Hematopoietic multipotent progenitor cell treated with erythropoietin and hydrocortisone succinate and interleukin-3 and kit ligand, for 8 days (in vitro differentiated cells): ENCODE data around the gene NSD1.

ENCODE experiments used
- DNase-seq: peaks from one replicate; pipeline ENCODE4 v3.0.0-alpha.2; 2015

Gene NSD1

DNA sequence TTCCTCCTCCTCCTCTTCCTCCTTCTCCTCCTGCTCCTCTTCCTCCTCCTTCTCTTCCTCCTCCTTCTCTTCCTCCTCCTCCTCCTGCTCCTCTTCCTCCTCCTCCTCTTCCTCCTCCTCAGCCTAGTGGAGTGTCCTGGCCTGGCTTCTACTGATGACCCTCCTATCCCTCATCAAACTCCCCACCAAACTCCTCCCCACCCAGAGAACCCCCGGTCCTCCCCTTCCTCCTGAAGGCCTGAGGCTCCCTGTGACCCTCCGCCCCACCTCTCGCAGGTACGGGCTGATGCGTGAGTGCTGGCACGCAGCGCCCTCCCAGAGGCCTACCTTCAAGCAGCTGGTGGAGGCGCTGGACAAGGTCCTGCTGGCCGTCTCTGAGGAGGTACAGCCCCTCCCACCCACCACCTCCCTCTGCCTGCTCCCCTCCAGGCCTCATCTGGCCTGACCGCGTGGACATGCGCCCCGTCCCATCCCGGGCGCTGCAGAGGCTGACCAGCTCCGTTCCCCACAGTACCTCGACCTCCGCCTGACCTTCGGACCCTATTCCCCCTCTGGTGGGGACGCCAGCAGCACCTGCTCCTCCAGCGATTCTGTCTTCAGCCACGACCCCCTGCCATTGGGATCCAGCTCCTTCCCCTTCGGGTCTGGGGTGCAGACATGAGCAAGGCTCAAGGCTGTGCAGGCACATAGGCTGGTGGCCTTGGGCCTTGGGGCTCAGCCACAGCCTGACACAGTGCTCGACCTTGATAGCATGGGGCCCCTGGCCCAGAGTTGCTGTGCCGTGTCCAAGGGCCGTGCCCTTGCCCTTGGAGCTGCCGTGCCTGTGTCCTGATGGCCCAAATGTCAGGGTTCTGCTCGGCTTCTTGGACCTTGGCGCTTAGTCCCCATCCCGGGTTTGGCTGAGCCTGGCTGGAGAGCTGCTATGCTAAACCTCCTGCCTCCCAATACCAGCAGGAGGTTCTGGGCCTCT lies 36.3 kb upstream of the NSD1 start:
- no peak for DNase-seq

DNA sequence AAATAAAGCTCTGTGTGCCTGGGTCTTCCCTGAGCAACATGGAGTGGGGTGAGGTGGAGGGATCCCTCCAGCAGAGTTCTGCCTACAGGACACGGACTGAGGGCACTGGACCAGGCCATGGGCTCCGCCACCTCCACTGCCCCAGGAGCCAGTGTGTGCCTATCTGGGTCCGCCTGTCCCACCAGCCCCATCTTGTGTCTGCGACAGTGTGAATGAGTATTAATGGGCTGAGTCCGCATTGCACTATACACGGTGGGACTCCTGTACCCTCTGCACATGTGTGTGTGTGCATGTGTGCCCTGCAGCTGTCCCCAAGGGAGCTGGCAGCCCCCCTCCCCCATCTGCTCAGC lies 35.5 kb upstream of the NSD1 start:
- DNase-seq = no peak

DNA sequence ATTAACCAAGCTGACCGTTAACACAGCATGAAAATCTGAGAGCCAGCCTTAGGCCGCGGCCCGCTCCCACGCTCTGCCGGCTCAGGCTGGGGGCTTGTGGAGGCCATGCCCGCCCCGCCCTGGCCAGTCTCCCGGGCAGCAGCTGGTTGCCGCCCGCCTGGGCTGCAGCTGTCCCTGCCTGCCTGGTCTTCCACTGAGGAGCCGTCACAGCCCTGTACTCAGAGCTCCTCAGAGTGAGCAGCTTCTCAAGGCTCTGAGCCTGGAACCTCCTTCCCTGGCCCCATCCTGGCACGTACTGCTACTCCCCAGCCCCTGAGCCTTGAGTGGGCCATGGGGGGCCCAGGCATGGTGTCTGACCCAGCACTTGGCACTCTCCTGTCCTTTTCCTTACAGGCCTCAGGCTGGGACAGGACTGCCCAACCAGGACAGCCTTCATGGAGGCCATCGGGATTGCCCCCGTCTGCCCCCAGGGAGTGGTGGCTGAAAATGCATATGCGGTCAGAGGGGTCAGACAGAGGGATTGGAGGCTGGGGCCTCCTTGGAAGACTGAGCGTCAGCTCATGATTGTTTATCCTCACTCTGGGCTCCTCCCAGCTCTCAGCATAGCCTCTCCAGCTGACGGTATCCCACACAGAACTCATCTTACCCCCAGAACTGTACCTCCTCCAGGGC lies 35.0 kb upstream of the NSD1 start:
- DNase-seq = no peak

DNA sequence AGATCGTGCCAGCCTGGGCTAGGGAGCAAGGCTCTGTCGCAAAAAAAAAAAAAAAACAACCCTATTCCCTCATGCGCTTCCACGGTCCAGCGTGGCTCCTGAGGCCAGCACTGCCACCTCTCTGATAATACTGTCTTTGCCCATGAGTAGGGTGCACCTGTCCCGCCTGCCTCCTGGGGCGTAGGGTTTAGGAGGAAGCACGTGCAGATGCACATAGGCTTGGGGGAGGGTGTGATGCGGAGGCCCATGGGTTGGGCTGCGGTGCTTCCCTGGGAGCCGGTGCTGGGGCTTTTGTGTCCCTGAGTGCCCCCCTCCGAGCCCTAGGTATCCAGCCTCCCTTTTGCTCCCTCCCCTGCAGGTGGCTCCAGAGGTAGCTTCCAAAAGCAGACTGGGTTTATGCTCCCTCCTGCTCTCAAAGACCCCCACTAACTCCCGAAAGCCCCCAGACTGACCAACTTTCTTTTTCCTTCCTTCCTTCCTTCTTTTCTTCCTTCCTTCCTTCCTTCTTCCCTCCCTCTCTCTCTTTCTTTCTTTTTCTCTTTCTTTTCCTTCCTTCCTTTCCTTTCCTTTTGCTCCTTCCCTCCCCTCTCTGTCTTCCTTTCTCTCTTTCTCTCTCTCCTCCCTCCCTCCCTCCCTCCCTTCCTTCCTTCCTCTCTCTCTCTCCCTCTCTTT lies 34.0 kb upstream of the NSD1 start:
- no peak for DNase-seq

DNA sequence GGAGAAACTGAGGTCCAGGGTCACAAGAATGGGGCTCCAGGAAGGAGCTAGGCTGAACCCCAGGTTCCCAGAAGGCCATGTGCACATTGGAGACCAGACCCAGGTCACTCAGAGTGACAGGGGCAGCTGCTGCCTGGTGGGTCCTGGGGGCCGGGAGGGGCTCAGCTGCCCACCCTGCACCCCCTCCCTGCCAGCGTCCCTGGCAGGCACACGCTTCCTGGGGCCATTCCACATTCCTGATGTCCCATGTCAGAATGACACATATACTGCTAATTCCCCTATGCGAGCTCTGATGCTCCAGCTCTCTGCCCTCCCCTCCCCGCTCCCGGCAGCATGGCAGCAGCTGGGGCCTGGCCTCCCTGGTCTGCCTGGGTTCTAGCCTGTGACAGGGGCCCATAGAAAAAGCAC lies 32.9 kb upstream of the NSD1 start:
- DNase-seq = no peak

DNA sequence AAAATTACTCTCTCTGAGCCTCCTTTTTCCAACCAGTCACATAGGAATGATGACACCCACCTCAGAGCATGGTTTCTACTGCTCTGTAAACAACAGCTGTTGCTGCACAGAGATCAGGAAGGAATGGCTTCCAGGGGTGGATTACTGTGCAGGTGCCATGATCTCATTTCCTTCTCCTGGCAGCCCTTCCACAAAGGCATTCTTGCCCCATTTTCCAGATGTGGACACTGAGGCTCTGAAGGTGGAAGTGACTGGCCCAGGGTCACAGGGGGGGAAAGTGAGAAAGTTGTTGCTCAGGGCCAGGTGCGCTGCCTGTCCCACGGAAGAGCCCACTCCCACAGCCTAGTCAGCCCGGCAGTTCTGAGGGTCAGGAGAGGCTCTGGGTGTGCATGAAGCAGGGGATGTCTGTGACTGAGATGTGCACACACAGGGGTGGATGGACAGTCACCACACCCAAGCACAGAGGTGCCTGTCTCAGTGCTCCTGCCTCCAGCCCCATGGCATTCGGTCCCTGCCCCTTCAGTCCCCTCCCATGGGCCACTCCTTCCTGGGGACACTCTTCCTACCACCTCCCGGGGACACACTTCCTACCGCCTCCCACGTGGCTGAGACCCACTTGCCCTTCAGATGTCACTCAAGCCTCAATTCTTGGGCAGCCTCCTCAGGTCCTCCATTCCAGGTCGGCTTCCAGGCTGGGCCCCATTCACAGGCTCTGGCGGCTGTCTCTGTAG lies 29.9 kb upstream of the NSD1 start:
- no peak for DNase-seq

DNA sequence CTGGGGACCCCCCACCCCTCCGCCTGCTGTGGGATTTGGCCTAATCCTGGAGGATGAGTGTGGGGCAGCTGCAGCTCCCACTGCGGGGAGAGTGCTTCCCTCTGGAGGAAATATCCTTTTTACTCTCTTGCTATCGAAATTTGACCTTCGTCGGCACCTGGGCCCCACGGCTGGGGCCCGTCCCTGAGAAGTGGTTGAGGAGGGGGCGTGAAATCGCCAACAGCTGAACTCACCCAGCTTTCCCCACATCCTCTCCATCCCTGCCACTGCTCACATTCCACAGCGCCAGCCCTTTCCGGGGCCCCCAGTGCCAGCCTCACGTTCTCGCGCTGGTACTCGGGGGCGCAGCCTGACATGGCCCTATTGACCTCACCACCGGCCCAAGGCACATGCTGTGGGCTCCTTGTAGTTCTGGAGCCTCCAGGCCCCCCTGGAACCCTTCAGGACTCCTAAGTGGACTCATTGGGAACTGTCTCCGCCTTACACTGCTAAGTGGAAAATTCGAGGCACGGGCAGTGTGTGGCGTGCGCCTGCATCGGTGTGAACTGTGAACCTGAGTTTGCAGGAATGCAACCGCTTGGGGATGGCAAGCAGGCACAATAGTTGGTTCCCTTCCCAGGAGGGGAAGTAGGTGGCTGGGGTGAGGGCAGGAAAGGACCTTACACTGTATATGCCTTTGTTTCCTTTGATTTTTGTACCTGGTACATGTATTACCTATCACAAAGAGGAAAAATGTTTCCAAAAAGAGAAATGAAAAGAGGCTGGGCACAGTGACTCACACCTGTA lies 27.7 kb upstream of the NSD1 start:
- no peak for DNase-seq

DNA sequence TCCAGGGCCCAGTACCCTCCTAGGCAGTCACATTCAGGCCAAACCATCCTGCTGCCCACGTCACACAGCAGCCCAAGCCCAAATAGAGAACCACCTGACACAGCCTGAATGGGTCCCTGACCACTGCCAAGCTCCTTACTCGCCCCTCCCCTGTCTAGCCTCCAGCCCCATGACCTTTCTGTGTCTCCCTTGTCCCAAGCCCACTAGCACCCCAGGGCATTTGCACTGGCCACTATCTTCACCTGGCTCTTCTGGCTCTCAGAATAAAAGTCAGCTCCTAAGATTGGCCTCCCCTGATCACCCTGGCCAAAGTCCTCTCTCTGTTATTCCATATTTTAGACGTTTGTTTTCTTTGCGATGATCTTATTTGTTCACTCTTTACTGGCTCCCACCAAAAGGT lies 26.4 kb upstream of the NSD1 start:
- no peak for DNase-seq

DNA sequence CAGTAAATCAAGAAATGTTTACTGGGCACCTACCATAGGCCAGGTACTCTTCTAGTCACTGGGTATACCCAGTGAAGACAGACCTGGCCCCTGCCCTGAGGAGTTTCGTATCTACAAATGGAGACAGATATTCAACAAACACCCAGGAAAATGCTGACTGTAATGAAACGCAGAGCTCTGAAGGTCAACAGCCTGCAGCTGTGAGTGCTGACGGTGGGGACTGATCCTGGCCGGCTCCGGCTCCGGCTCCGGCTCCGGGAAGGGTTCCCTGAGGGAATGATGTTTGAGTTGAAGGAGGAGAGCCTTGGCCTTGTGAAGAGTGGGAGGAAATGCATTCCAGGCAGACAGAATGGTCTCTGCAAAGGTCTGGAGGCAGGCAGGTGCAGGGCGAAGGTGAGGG lies 23.8 kb upstream of the NSD1 start:
- no peak for DNase-seq

DNA sequence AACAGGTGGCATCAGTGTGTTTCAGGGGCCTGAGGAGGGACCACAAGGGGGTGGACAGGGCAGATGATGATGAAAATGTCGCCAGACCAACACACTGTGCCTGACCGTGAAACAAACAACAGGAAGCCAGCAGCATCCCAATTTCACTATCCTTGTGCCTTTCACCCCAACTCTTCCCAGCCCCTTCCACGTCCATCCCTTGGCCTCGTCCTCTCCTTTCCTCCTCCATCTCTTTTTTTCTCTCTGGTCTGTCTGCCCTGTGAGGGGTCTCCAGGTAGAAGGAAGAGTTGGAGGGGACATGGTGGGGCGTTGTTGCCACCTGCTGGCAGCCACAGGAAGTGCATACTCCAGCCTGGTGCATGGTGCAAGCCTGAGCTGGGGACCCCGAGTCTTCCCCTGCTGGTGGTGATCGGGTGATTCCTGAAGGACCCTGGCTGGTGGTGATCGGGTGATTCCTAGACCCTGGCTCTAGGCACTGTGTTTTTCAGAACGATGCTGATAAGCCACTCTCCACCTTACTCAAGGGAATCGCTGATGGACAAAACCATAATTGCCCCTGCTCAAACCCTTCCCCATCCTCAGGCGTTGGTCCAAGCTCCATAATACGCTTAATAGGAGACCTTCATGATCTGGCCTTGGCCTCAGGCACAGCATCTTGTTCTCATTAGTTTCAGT lies 21.7 kb upstream of the NSD1 start:
- DNase-seq = peak; percentile 54

DNA sequence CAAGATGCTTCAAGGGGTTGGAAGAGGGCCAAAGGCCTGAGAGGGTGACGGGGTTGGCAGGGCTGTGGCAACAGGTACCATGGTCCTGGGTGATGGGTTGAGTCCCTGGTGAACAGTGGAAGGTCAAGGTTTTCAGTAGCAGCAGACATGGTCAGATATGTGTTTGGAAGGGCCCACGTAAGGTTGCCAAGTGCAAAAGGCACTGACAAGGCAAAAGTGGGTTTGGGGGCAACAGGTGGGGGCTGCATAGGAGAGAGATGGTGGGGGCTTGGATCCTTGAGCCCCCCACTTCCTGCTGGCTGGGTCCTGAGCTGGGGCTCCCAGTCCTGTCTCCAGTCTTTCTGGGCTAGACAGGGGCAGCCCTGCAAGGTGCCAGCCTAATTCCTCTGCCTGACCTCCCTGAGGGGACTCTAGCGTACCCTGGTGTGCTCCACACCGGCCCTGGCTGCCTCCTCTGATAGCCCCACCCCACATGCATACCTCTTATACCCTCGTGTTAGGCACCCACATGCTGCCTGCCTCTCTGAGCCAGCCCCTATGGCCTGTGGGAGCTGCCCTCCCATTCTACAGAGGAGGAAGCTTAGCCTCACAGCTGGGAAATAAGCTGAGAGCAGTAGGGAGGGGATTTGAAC lies 20.9 kb upstream of the NSD1 start:
- DNase-seq = no peak

DNA sequence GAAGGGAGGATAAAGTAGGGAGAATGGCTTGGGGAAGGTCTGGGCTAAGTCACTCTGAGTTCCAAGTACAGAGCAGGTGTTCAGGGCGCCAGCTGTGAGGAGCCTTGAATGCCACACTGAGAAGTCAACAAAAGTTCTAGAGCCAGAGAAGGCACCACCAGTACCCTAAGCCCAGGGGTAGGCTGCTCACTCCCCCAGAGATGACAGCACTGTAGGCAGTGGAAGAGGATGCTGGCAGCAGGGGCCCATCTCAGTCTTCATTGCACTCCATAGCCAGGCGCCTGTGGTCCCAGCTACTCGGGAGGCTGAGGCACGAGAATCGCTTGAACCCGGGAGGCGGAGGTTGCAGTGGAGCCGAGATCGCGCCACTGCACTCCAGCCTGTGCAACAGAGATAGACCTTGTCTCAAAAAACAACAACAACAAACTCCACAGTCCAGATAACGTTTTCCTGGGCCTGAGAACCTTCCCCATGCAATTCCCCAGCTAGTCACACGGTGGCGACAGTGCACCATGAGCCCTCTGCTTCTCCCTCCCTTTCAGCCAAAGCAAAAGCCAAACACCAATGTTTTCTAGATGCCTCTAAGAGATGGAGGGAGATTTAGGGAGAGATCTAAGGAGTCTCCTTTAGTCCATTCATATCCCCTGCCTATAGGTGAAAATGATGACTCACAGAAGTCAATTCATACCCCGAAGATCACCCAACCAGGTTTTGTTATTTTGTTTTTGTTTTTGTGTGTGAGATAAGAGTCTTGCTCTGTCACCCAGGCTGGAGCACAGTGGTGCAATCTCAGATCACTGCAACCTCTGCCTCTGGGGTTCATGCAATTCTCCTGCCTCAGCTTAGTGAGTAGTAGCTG lies 19.8 kb upstream of the NSD1 start:
- DNase-seq = peak; percentile 89

DNA sequence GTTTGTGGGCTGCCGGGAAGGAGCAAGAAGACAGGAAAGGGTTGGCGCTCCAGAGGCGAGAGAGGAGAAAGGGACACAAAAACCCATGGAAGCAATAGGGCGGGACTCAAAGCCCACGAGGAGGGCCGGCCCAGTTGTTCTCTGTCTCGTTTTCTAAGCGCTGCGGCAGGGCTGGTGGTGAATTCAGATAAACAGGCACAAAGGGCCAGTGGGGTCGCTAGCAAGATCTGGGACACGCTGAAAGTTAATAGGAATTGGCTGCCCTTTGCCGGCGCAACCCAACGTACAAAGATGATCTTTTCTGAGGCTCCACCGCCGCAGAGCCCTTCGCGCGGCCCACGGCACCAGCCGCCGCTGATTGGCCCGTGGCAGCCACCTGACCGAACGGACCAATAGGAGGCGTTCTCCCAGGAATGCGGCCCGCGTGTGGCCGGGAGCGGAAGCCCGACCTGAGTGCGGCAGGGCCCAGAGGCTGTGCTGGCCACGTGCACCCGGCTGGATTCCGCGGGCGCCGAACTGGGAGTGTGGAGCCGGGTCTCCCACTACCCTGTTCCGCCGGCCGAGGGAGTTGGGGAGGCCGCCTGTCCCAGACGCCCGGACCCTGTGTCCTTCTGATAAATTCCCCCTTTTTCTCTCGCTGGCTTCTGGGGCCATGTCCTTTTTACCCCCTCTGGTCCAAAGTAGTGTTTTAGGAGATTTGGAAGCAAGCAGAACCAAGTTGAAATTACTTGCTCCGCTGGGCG lies 16.8 kb upstream of the NSD1 start:
- peak; percentile 84 for DNase-seq

DNA sequence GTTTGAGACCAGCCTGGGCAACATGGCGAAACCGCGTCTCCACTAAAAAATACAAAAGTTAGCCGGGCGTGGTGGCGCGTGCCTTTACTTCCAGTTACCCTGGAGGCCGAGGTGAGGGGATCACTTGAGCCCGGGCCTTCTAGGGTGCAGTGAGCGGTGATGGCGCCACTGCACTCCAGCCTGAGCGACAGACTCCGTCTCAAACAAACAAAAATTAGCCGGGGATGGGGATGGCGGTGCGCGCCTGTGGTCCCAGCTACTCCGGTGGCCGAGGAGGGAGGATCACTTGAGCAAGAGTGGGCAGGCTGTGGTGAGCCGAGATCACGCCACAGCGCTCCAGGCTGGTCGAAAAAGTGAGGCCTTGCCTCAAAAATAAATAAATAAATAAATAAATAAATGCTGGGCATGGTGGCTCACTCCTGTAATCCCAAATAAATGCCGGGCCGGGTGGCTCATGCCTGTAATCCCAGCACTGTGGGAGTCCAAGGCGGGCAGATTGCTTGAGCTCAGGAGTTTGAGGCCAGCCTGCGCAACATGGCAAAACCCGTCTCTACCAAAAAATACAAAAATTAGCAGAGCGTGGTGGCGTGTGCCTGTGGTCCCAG lies 16.0 kb upstream of the NSD1 start:
- DNase-seq = no peak

DNA sequence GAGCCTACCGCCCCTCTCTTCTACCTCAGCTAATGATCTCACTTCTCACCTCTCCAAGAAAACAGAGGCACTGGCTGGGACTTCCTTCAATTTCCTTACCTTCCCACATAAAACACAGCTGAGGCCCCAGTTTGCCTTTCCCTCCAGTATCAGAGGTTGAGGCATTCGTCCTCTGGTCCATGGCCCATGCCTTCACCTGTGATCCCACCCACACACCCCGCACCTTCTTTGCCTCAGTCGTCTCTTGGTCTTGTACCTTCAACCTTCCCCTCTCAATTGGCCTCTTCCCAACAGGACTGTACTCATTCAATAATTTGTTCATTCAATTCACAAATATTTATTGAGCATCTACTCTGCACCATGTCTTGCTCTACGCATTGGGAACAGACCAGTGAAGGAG lies 11.0 kb upstream of the NSD1 start:
- no peak for DNase-seq

DNA sequence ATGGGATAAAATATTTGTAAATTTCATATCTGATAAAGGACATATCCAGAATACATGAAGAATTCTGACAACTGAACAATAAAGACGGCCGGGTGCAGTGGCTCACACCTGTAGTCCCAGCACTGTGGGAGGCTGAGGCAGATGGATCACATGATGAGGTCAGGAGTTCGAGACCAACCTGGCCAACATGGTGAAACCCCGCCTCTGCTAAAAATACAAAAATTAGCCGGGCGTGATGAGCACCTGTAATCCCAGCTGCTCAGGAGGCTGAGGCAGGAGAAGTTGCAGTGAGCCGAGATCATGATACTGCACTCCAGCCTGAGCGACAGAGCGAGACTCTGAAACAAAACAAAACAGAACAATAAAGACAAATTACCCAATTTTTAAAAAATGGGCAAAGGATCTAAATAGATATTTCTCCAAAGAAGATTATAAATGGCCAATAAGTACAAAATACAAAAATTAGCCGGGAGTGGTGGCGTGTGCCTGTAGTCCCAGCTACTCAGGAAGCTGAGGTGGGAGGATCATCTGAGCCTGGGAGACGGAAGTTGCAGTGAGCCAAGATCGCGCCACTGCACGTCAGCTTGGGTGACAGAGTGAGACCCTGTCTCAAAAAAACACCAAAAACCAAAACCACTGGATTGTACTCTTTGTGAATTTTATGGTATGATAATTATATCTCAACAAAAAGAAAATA lies 9.6 kb upstream of the NSD1 start:
- DNase-seq = no peak

DNA sequence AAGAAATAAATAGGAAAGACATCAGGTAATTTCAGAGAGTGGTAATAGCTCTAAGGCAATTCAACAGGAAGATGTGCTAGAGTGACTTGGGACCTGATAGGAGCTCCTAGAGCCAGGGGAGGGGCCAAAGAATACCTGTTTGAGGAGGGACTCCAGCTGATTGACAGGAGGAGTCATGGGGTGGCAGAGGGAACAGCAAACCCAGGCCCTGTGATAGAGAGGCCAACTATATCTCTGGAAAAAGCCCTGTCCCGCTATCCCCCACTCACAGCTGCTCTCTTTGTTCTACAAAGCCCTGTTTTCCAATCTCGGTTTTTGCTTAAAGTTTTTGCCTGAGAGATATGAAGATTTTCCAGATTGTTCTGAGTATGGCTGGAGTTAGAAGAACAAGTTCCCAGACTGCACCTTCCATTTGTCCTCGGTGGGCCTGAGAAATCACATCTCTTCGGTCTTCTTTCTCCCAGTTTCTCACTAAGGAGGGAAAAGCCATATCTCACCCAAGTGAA lies 9.0 kb upstream of the NSD1 start:
- DNase-seq = no peak

DNA sequence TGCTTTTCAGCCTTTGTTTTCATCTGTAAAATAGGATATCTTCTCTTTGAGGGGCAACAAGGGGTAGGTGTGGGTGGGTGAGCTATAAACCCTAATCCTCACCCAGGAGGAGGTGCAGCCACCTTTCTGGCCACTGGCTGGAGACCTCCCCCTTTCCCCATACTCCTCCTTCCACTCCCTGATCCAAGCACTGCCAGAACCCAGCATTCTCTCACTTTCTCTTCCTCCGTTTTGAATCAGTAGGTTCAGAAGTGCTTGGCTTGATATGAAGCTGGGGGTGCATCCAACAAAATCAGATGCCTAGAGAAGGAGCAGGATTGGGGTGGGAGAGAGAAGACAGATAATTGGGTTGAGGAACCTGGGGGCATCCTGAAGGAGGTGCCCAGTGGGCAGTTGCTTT lies 6.8 kb upstream of the NSD1 start:
- DNase-seq = no peak
